Lower leg skin (tissue), 3 donors: Measurements from ENCODE around the gene IGSF8.

Experiments used
- CTCF ChIP-seq, 3 donors: fragments of 450-650 bp; IDR thresholded peaks; one replicate each; pipeline ENCODE4 v1.5.1; 2016; ENCODE audit warnings: antibody characterized with exemption in 3 of 3, mild to moderate bottlenecking in 3 of 3, moderate library complexity in 2 of 3
- POLR2A ChIP-seq, 2 donors: fragments of 450-650 bp; IDR thresholded peaks; one replicate each; pipeline ENCODE4 v1.6.1; 2016 to 2017; ENCODE audit warnings: antibody characterized with exemption in 2 of 2, mild to moderate bottlenecking in 1 of 2, moderate library complexity in 1 of 2

GRCh38 chr1:160074865-160075264, 23.6 kb downstream of the IGSF8 start:
- TF ChIP-seq CTCF (IDR thresholded peaks at IDR 0.05) (no peak), POLR2A (IDR thresholded peaks at IDR 0.05) (no peak)
